Loucy (cell line): ENCODE data around the gene USO1.

Experiments used
- H2AFZ ChIP-seq: fragments of 200-600 bp; sonication (generic); 2 replicates; pipeline ENCODE4 v1.6.0; 2016; ENCODE audit warnings: antibody characterized with exemption, mild to moderate bottlenecking, low read length, moderate library complexity
- H3F3A ChIP-seq: fragments of 200-600 bp; 2 replicates; pipeline ENCODE4 v1.6.0; 2016; ENCODE audit warnings: antibody characterized with exemption, low read depth, mild to moderate bottlenecking
- H3K27me3 ChIP-seq: fragments of 200-600 bp; sonication (generic); 2 replicates; pipeline ENCODE4 v1.6.1; 2014; ENCODE audit warnings: low read length, mild to moderate bottlenecking; ENCODE audit not compliant: insufficient read depth, poor library complexity, severe bottlenecking
- H3K36me3 ChIP-seq: fragments of 200-600 bp; sonication (generic); 2 replicates; pipeline ENCODE4 v1.6.1; 2016; ENCODE audit warnings: low read length; ENCODE audit not compliant: insufficient read depth
- H3K4me1 ChIP-seq: fragments of 200-600 bp; sonication (generic); 2 replicates; pipeline ENCODE4 v1.5.1; 2014; ENCODE audit warnings: low read length, mild to moderate bottlenecking; ENCODE audit not compliant: insufficient read depth, poor library complexity, severe bottlenecking
- H3K4me2 ChIP-seq: fragments of 200-600 bp; sonication (generic); 2 replicates; pipeline ENCODE4 v1.6.0; 2014; ENCODE audit warnings: antibody characterized with exemption, low read length, low read depth, mild to moderate bottlenecking; ENCODE audit not compliant: poor library complexity, severe bottlenecking
- H3K4me3 ChIP-seq: fragments of 200-600 bp; sonication (generic); 2 replicates; pipeline ENCODE4 v1.5.1; 2014; ENCODE audit warnings: low read length, mild to moderate bottlenecking, mixed read lengths; ENCODE audit not compliant: poor library complexity, severe bottlenecking
- H3K79me2 ChIP-seq: fragments of 200-600 bp; sonication (generic); 2 replicates; pipeline ENCODE4 v1.6.1; 2014; ENCODE audit warnings: low read length; ENCODE audit not compliant: insufficient read depth
- H3K9ac ChIP-seq: fragments of 200-600 bp; sonication (generic); 2 replicates; pipeline ENCODE4 v1.6.0; 2014; ENCODE audit warnings: mild to moderate bottlenecking, low read depth, low read length, moderate library complexity; ENCODE audit not compliant: poor library complexity, severe bottlenecking
- H3K9me2 ChIP-seq: fragments of 200-600 bp; sonication (generic); replicated peaks from 2 replicates; pipeline ENCODE4 v1.6.1; 2016; ENCODE audit warnings: low read depth, low read length, mixed read lengths
- H3K9me3 ChIP-seq: fragments of 200-600 bp; sonication (generic); 2 replicates; pipeline ENCODE4 v1.6.1; 2014; ENCODE audit warnings: mild to moderate bottlenecking, antibody characterized with exemption, low read length, low read depth; ENCODE audit not compliant: insufficient read depth
- H4K20me1 ChIP-seq: fragments of 200-600 bp; sonication (generic); 2 replicates; pipeline ENCODE4 v1.6.0; 2014; ENCODE audit warnings: antibody characterized with exemption, low read length, mild to moderate bottlenecking; ENCODE audit not compliant: insufficient read depth, poor library complexity, severe bottlenecking
- CTCF ChIP-seq: fragments of 200-600 bp; sonication (generic); conservative IDR thresholded peaks from 2 replicates; pipeline ENCODE4 v1.5.1; 2014; ENCODE audit warnings: mild to moderate bottlenecking, antibody characterized with exemption, low read length
- EZH2phosphoT487 ChIP-seq: fragments of 200-600 bp; IDR thresholded peaks from 2 replicates; pipeline ENCODE4 v1.6.1; 2018; ENCODE audit warnings: antibody characterized with exemption, mild to moderate bottlenecking, moderate library complexity, borderline replicate concordance

USO1 gene

GRCh38 chr4:75737398-75737797 is 13.0 kb downstream of the USO1 start:
- no peaks in the 10 kb centered on the region for H4K20me1 ChIP-seq
- peaks cover 42% of the 10 kb centered on the region; the same call in 1 of the 2 replicates for H3K79me2 ChIP-seq
- H3F3A ChIP-seq: no peaks in the 10 kb centered on the region
- H3K9me2 ChIP-seq: no peaks in the 10 kb centered on the region
- no peak overlapping the region for H3K4me2 ChIP-seq
- H3K9ac ChIP-seq: no peak overlapping the region
- H3K27me3 ChIP-seq: no peaks in the 10 kb centered on the region
- H2AFZ ChIP-seq: no peak overlapping the region
- no peak overlapping the region for H3K4me3 ChIP-seq
- no peaks in the 10 kb centered on the region for H3K36me3 ChIP-seq
- no peak for TF ChIP-seq CTCF
- no peak for TF ChIP-seq EZH2phosphoT487
- H3K9me3 ChIP-seq: 0 out of 2 replicates have a peak, but pooled peaks cover 3% of the 10 kb centered on the region
- peaks cover 1% of the 10 kb centered on the region for H3K4me1 ChIP-seq

- Histone ChIP-seq H3K4me3 (no peak overlapping the region), H3K27me3 (no peaks in the 10 kb centered on the region), H4K20me1 (no peaks in the 10 kb centered on the region), H3K4me1 (peaks cover 19% of the 10 kb centered on the region), H3K36me3 (no peaks in the 10 kb centered on the region), H3K4me2 (no peak overlapping the region), H3K9me2 (no peaks in the 10 kb centered on the region), H3F3A (peaks cover 9% of the 10 kb centered on the region; the same call in 1 of the 2 replicates), H3K9me3 (no peaks in the 10 kb centered on the region), H3K79me2 (peaks cover 23% of the 10 kb centered on the region; the same call in 1 of the 2 replicates), H2AFZ (no peak overlapping the region), H3K9ac (no peak overlapping the region)
- TF ChIP-seq CTCF (no peak), EZH2phosphoT487 (no peak)
Observed at GRCh38 chr4:75741027-75741426, 16.6 kb downstream of the USO1 start.

GRCh38 chr4:75742451-75742850 is 18.1 kb downstream of the USO1 start:
- Histone ChIP-seq H3K79me2 (peaks cover 19% of the 10 kb centered on the region; the same call in 1 of the 2 replicates), H2AFZ (no peak overlapping the region), H3K9me3 (no peaks in the 10 kb centered on the region), H3K4me3 (no peak overlapping the region), H3K36me3 (no peaks in the 10 kb centered on the region), H3K27me3 (no peaks in the 10 kb centered on the region), H3F3A (peaks cover 20% of the 10 kb centered on the region), H4K20me1 (no peaks in the 10 kb centered on the region), H3K9ac (no peak overlapping the region), H3K9me2 (no peaks in the 10 kb centered on the region), H3K4me1 (peaks cover 33% of the 10 kb centered on the region), H3K4me2 (no peak overlapping the region)
- TF ChIP-seq CTCF (no peak), EZH2phosphoT487 (no peak)
